ENCODE measurements around the gene SURF4.

Gene SURF4

DNA sequence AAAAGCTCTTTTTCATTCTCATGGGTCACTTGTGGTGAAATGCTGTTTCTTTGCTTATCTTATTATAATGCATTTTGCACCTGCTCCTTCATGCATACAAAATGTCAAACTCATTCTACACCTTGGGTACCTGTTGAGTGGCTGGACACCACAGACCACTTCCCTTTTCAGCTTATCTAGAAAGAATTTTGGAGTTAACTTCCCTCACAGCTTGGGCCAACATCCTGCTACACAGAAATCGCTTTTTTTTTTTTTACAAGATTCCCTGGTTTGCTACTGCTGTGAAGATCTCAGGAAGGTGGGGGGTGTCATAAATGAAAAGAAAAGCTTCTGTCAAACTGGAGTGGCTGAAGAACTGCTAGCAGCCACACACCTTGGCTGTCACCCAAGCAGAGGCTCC, 39.3 kb upstream of the SURF4 start:
- TF ChIP-seq EGR1 (IDR thresholded peaks at IDR 0.05): no peak

DNA sequence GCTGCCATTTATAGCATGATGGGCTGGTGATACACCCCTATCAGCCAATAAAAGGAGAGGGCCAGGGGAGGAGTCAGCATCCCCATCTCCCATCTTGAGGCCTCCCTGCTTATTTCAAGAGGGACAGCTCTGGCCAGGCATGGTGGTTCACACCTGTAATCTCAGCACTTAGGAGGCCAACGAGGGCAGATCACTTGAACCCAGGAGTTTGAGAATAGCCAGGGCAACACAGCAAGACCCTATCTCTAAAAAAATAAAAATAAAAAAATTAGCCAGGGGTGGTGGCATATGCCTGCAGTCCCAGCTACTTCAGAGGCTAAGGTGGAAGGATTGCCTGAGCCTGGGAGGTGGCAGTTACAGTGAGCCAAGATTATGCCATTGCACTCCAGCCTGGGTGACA, 32.2 kb upstream of the SURF4 start:
- TF ChIP-seq CEBPB (IDR thresholded peaks at IDR 0.05) (no peak), TAF1 (IDR thresholded peaks at IDR 0.05; ENCODE audit: low read depth) (no peak), NFIC (IDR thresholded peaks at IDR 0.05) (no peak), CREB1 (IDR thresholded peaks at IDR 0.05; ENCODE audit: low read depth) (no peak), TCF12 (IDR thresholded peaks at IDR 0.05; ENCODE audit: low read depth) (no peak), FOXM1 (IDR thresholded peaks at IDR 0.05; ENCODE audit: borderline replicate concordance, low read depth) (no peak), YY1 (IDR thresholded peaks at IDR 0.05; ENCODE audit: low read depth) (no peak), EGR1 (IDR thresholded peaks at IDR 0.05) (no peak), RAD21 (IDR thresholded peaks at IDR 0.05; ENCODE audit: low read depth) (no peak)

DNA sequence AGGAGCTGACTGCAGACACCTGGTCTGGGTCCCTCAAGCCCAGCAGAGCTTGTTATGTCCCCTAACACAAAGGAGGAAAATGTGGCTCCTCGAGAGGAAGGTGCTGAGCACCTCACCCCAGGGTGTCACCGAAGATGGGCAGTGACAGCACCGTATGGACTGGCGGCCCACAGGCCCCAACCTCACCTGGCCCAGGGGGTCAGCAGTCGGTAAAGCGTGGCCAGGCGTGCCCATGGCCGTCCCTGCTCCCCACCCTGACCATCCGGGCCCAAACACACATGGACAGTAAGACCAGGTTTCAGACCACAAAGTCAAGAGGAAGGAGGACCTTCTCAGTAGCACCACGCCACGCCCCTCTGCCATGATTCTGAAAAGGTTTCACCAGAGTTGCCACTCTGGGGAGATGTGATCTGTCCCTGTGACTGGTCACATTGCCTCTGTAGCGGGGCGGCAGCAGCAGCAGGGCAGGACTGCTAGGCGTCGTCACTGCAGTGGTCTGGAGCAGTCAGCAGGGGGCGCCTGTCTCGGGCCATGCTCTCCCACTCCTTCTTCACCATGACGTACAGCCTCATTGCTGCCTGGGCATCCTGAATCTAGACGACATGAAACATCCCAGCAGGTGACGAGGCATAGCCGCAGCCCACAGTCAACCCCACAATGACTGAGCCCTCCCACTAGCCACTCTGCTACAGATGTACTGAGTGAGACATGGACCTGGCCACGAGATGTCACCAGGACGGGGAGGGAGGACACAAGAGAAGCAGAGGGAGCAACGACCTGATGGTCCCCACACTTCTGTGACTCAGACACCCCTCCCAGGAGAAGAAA, 30.8 kb upstream of the SURF4 start:
- TF ChIP-seq TEAD4 (IDR thresholded peaks at IDR 0.05): no peak
- no peak for TF ChIP-seq CEBPB (IDR thresholded peaks at IDR 0.05)
- TF ChIP-seq, protein P1, sequence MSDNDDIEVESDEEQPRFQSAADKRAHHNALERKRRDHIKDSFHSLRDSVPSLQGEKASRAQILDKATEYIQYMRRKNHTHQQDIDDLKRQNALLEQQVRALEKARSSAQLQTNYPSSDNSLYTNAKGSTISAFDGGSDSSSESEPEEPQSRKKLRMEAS (IDR thresholded peaks at IDR 0.05): peak; percentile 13; the same call in 1 of the 2 replicates
- peak; percentile 55 for TF ChIP-seq RAD21 (IDR thresholded peaks at IDR 0.05; ENCODE audit: low read depth)
- TF ChIP-seq, protein P2, sequence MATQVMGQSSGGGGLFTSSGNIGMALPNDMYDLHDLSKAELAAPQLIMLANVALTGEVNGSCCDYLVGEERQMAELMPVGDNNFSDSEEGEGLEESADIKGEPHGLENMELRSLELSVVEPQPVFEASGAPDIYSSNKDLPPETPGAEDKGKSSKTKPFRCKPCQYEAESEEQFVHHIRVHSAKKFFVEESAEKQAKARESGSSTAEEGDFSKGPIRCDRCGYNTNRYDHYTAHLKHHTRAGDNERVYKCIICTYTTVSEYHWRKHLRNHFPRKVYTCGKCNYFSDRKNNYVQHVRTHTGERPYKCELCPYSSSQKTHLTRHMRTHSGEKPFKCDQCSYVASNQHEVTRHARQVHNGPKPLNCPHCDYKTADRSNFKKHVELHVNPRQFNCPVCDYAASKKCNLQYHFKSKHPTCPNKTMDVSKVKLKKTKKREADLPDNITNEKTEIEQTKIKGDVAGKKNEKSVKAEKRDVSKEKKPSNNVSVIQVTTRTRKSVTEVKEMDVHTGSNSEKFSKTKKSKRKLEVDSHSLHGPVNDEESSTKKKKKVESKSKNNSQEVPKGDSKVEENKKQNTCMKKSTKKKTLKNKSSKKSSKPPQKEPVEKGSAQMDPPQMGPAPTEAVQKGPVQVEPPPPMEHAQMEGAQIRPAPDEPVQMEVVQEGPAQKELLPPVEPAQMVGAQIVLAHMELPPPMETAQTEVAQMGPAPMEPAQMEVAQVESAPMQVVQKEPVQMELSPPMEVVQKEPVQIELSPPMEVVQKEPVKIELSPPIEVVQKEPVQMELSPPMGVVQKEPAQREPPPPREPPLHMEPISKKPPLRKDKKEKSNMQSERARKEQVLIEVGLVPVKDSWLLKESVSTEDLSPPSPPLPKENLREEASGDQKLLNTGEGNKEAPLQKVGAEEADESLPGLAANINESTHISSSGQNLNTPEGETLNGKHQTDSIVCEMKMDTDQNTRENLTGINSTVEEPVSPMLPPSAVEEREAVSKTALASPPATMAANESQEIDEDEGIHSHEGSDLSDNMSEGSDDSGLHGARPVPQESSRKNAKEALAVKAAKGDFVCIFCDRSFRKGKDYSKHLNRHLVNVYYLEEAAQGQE (IDR thresholded peaks at IDR 0.05; ENCODE audit: low read depth): no peak

DNA sequence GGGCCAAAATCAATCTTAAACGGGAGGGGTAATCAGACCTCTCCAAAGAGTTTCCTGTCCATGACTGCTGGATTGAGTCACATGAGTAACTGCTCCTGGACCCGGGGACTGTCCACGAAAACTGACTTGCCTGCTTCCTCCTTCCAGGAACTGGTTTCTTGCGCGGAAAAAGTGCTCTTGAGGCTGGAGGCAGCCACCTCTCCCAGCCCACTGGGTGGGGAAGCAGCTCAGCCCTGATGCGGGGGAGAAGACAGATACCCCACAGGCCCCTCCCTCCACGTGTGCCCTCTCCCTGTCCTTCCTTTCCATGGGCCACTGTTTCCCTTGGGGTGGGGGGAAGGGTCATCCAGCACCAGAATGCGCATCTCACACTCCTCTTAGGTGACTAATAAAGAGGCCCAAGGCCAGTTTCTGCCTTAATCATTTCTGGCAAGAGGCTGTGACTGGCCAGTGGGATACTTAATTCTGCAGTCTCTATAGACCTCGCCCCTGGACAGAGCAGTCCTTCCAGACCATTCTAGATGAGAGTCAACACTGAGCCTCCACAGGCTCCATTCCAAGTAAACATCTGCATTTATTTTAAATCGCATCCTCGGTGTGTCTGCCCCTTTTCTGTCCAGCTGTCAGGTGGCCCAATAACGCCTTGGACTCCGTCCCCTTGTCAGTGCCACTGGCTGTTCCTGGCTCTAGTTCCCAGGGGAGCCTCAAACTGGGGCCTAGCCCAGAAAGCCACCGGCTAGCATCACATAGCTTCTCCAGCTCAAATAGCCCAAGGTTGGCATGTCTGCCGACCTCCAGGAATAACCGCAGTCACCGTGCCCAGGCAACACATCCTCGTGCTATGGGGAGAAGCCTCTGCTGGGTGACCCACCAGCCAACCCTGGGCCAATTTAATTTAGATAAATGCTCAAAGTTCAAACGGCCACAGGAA, 29.9 kb upstream of the SURF4 start:
- no peak for TF ChIP-seq TAF1 (IDR thresholded peaks at IDR 0.05; ENCODE audit: low read depth)
- no peak for TF ChIP-seq TEAD4 (IDR thresholded peaks at IDR 0.05)
- TF ChIP-seq, protein P2 (IDR thresholded peaks at IDR 0.05; ENCODE audit: low read depth): no peak
- no peak for TF ChIP-seq FOXM1 (IDR thresholded peaks at IDR 0.05; ENCODE audit: borderline replicate concordance, low read depth)
- no peak for TF ChIP-seq YY1 (IDR thresholded peaks at IDR 0.05; ENCODE audit: low read depth)
- TF ChIP-seq, protein P3, sequence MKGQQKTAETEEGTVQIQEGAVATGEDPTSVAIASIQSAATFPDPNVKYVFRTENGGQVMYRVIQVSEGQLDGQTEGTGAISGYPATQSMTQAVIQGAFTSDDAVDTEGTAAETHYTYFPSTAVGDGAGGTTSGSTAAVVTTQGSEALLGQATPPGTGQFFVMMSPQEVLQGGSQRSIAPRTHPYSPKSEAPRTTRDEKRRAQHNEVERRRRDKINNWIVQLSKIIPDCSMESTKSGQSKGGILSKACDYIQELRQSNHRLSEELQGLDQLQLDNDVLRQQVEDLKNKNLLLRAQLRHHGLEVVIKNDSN (IDR thresholded peaks at IDR 0.05): no peak
- TF ChIP-seq, protein P1 (IDR thresholded peaks at IDR 0.05): no peak
- TF ChIP-seq EP300 (IDR thresholded peaks at IDR 0.05; ENCODE audit: borderline replicate concordance): no peak
- TF ChIP-seq RAD21 (IDR thresholded peaks at IDR 0.05; ENCODE audit: low read depth): no peak
- TF ChIP-seq EGR1 (IDR thresholded peaks at IDR 0.05): no peak
- no peak for TF ChIP-seq NFIC (IDR thresholded peaks at IDR 0.05)
- no peak for TF ChIP-seq CEBPB (IDR thresholded peaks at IDR 0.05)
- no peak for TF ChIP-seq TCF12 (IDR thresholded peaks at IDR 0.05; ENCODE audit: low read depth)

DNA sequence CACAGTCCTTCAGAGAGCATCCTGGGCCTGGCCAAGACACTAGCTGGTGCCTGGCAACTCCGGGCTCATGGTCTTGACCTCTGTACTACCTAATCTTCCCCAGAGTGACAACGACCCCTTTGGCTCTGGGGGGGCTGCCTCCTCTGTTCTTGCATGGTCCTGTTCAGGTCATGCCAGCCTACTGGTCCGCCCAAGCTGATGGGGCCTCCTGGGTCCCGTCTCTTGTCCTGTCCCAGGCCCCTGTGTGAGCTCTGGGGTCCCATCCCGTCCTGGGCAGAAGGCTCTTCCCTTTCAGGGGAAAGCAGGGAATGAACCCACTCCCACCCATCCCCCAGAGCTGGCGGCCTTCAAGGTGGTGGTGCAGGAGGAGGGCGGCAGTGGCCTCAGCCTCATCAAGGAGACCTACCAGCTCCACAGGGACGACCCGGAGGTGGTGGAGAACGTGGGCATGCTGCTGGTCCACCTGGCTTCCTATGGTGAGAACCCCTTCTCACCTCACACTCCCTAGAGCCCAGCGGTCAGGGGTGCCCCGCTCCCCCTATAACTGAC, 28.7 kb upstream of the SURF4 start:
- TF ChIP-seq TEAD4 (IDR thresholded peaks at IDR 0.05) (no peak), YY1 (IDR thresholded peaks at IDR 0.05; ENCODE audit: low read depth) (no peak), EGR1 (IDR thresholded peaks at IDR 0.05) (no peak), CREB1 (IDR thresholded peaks at IDR 0.05; ENCODE audit: low read depth) (no peak), TAF1 (IDR thresholded peaks at IDR 0.05; ENCODE audit: low read depth) (no peak), CEBPB (IDR thresholded peaks at IDR 0.05) (no peak), NFIC (IDR thresholded peaks at IDR 0.05) (no peak), TCF12 (IDR thresholded peaks at IDR 0.05; ENCODE audit: low read depth) (no peak), FOXM1 (IDR thresholded peaks at IDR 0.05; ENCODE audit: borderline replicate concordance, low read depth) (no peak), ZBTB7A (IDR thresholded peaks at IDR 0.05; ENCODE audit: low read depth) (no peak), RAD21 (IDR thresholded peaks at IDR 0.05; ENCODE audit: low read depth) (no peak), EP300 (IDR thresholded peaks at IDR 0.05; ENCODE audit: borderline replicate concordance) (no peak)
- TF ChIP-seq, protein P1 (IDR thresholded peaks at IDR 0.05): no peak
- TF ChIP-seq, protein P3 (IDR thresholded peaks at IDR 0.05): no peak
- TF ChIP-seq, protein P2 (IDR thresholded peaks at IDR 0.05; ENCODE audit: low read depth): no peak

Data from Ishikawa (cell line).